ENCODE measurements around the gene PTPRJ. TPM values are rescaled to one million over a fixed set of nuclear protein-coding genes. Genes with fewer than 3 reads are reported as not detected.
"Not testable (repeated sequence)": the region's sequence is repeated elsewhere in the genome, so short reads cannot be mapped to it uniquely, and the experiment has no call there.

The PTPRJ gene
- total RNA-seq: 63.9 and 64.2 TPM in 2 replicates

- intact Hi-C loops (cut with micrococcal nuclease): loop anchor here (1.0 to 5.0 kb wide), 4 partner anchors 37 to 129 kb away; no protein-coding TSS in a partner anchor
Observed at GRCh38 chr11:47980088-47980906, at the start of gene PTPRJ. PTPRJ (plus strand) TSS chr11:47980559; CDS start chr11:47980913, 354 bp downstream.

DNA sequence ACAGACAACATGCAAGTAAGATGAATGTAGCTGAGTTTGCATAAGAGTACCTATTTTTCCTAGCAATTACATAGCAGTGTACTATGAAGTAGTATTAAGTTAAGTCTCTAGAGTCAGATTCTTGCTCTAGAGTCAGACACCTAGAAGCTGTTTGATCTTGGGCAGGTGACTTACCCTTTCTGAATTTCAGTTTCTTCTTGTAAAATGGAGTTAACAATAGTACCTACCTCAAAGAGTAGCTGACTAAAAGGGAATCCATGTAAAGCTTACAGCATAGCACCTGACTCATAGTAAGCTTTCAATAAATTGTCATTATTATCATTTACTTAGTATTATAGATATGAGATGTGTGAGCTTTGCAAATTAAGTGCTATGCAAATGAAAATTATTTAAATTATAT lies 47.8 kb upstream of the PTPRJ start:
- intact Hi-C loops (cut with micrococcal nuclease): no loop called here

DNA sequence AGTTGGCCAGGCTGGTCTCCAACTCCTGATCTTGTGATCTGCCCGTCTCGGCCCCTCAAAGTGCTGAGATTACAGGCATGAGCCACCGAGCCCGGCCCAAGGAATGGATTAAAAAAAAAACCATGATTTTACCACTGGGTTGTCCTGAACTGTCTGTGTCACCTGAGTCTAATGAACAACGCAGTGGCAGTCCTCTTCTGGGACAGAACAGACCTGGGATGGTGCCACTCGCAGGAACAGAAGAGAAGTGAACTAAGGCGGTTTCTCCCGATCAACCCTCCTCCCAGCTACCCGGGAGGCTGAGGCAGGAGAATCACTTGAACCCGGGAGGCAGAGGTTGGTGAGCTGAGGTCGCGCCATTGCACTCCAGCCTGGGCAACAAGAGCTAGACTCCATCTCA lies 46.6 kb upstream of the PTPRJ start:
- intact Hi-C loops (cut with micrococcal nuclease): loop anchor here (1.0 to 2.0 kb wide), 5 partner anchors 47 to 177 kb away; partner anchors contain the start of gene PTPRJ

DNA sequence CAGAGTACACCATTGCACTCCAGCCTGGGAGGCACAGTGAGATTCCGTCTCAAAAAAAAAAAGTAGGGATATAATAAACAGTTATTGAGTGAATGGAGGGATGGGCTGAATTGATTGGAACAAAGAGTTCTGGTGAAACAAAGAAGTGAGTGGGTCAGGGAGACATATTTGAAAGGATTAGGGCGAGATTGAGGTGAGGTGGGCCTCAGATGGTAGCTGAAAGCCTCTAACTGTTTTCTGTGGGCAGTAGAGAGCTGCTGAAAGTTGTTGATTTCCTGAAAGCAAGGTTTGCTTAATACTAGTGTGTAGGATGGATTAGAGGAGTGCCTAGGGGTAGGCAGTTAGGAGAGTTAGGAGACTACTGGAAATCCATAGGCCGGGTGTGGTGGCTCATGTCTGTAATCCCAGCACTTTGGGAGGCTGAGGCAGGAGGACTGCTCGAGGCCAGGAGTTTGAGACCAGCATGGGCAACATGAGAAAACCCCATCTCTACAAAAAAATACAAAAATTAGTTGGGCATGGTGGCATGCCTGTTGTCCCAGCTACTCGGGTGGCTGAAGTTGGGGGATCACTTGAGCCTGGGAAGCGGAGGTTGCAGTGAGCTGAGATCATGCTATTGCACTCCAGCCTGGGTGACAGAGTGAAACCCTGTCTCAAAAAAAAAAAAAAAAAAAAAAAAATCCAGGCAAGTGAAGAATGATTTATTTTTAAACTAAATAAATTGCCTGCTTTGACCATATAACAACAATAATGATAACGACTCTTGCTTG lies 41.4 kb upstream of the PTPRJ start:
- intact Hi-C loops (cut with micrococcal nuclease): no loop called here

DNA sequence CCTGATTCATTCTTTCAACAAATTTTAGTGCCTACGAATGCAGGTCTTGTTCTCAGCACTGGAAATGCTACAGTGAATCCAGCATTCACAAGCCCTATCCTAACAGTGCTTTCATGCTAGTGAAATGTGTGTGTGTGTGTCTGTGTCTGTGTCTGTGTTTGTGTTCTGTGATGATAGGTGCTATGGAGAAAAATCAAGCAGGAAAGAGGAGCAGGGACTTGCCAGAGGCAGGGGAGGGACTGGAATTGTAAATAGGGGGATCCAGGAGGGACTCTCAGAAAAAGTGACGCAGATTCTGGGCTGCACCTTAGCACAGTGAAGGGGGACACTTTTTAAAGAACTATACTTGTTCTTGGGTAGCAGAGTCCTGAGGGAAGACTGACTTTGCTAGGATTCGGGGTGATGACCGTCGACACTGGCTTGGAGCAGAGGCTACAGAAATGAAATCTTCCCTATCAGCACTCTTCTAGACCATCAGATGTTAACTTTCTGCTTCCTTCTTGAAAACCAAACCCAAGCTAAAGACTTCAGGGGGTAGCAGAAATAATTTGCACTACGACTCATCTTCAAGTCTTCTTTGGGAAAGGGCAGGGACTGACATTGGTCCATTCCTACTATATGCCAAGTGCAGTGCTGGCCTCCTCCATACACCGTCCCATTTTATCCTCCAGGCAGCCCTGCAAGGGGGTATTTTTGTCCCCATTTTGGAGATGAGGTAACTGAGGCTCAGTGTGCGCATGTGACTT lies 39.3 kb upstream of the PTPRJ start:
- intact Hi-C loops (cut with micrococcal nuclease): no loop called here

DNA sequence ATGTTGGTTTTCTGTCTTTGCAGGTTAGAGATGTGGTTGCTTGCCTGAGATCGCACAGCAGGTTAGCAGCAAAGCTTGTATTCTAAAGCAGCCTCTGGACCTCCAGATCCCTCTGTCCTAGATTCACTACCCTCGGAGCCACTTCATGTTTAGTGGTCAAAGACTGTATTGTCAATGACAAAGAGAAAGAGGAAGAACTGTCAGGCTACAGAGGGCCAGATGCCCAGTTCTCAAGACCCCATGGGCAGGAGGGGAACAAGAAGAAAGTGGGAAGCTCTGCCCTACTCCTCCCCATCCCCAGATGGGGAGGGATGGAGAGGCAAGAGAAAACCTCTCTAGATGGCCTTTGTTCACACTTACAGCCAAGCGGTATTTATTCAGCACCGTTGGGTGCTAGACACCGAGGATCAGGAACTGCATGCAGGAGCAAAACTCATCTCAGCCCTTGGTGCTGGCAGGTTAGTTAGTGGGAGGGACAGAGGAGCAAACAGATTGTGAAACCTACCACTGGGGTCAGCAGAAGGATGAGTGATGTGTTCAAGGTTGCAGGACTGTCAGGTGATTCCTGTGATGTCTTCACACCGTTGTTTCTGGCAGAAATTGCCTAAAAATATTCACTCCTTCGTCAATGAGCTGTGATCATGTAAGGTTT lies 38.3 kb upstream of the PTPRJ start:
- intact Hi-C loops (cut with micrococcal nuclease): no loop called here

DNA sequence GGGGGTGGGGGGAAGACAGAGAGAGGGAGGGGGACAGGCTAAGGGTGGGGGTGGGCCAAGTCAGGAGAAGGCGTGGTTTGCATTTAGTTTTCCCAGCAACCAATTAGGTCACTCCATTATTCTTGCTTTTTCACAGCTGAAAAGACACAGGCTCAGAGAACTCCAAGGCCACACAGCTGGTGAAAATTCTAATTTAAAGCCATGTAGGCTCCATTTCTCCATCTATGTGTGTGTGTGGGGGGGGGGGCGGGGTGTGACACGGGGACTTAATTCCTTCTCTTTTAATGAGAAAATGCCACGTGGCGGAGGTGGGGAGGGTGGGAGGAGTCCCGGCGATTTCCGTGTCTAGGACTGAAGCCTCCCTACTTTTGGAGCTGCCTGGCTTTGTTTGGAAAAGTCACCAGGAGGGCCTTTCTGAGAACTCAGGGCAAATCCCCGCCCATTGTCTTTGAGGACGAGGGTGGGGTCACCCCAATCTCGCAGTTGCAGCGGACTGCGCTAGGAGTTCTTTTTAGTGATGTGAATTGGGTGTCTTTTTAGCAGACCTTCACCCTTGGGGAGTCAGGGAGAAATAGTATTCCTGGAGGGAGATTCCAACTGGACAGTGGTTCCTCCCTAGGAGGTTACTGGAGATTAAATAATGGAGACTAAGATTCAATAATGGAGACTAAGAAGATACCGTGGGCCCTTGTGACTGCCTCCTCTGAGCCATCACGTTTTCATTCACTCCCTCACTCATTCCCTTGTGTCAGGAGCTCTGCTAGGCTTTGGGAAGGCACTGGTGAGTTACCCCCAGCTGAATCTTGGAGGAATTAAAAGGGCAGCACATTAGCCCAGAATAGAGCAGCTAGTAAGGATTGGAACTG lies 36.4 kb upstream of the PTPRJ start:
- intact Hi-C loops (cut with micrococcal nuclease): no loop called here

DNA sequence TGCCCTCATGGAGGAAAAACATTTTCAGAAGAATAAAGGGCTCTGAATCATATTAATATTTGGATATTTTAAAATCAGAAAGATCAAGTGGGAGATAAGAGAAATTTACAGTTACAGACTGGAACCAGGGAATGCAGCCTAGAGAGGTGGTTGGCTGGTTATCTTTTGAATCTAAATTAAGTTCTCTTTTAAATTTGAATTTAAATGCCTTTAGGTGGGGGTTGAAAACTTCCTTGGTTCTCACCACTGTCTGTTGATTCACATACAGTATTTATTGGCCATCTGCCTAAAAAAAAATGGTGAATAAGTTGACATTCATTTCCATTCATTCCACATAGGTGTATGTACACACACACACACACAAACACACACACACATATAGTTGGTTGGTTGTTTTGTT lies 35.7 kb upstream of the PTPRJ start:
- intact Hi-C loops (cut with micrococcal nuclease): no loop called here

DNA sequence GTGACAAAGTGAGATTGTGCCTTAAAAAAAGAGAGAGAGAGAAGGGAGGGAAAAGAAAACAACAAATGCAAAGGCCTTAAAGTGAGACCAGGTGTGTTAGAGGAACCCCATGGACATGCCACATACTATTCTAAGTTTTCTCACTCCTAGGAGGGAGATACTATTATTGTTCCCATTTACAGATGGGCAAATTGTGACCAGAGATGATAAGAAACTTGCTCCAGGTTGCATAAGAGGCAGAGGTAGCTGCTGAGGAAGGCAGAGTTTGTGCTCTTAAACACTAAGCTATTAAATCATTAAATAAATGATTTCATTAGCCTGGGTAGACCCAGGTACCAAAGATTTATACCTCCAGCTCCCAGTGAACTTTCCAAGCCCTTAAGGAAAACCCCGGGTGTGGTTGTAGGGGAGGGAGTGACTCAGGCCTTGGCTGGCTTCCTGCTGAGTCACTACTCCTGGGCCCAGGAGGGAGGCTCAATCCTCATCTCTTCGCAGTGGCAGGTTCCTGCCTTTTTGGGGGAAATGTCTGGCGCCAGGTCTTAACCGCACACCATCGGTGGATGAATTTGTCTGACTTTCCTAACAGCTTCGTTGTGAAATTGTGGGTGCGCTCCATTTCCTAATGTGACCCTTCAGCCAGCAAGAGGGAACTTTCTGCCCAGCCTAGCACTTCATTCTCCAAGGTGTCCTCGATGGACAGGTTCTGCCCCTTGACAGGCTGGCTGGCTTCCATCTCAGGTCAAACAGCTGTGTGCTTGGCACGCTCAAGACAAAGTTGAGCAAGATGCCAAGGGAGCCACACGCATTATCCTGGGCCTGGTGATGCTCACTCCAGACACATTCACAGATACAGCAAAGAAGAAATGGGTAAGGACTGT lies 33.4 kb upstream of the PTPRJ start:
- intact Hi-C loops (cut with micrococcal nuclease): no loop called here

DNA sequence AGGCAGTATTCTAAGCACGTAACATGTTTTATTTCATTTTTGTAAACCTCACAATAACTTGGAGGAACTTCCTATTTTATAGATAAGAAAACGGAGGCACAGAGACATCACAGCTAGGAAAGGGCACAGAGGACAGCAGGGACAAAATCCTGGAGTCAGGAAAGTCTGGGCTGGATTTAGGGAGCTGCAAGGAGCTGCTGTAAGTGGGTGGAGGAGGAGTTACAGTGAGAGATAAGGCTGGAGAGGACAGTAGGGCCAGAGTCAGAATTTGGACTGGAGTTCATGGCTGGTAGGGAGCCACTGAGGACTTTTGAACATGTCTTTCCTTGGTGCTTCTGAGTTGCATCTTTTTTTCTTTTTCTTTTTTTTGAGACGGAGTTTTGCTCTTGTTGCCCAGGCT lies 32.2 kb upstream of the PTPRJ start:
- intact Hi-C loops (cut with micrococcal nuclease): no loop called here

DNA sequence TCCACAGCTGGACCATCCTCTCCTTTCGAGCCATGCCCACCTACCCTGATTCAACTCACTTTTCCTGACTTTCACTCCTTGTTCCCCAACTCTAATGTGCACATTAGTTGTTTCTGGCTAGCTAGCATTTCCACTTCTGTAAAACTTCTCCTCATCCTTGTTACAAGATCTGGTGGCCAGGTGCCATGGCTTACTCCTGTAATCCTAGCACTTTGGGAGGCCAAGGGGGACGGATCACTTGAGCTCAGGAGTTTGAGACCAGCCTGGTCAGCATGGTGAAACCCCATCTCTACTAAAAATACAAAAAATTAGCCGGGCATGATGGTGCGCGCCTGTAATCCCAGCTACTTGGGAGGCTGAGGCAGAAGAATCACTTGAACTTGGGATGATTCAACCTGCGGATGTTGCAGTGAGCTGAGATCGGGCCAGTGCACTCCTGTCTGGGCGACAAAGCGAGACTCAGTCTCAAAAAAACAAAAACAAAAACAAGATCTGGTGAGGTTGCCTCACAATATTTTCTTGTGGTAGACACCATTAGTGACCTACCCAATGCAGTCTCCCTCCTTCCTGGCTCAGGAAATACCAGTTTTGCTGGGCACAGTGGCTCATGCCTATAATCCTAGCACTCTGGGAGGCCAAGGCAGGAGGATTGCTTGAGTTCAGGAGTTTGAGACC lies 31.2 kb upstream of the PTPRJ start:
- intact Hi-C loops (cut with micrococcal nuclease): not testable (repeated sequence)

DNA sequence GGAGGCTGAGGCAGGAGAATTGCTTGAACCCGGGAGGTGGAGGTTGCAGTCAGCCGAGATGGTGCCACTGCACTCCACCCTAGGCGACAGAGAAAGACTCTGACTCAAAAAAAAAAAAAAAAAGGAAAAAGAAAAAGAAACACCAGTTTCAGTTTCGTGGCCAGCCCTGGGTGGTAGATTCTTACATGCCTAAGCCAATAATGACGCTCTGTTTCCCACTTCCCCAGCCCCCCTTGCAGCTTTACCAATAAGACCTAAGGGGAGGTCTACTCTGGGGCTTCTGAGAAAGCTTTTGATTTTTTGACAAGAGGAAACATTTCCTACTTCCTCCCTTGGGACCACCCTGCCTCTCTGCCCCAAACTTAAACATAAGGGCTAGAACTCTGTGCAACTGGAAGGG lies 30.0 kb upstream of the PTPRJ start:
- intact Hi-C loops (cut with micrococcal nuclease): no loop called here

- intact Hi-C loops (cut with micrococcal nuclease): not testable (repeated sequence)
Observed at GRCh38 chr11:47951504-47951903, 28.9 kb upstream of the PTPRJ start.

- intact Hi-C loops (cut with micrococcal nuclease): no loop called here
Observed at GRCh38 chr11:47955061-47955755, 25.2 kb upstream of the PTPRJ start.

- intact Hi-C loops (cut with micrococcal nuclease): no loop called here
Observed at GRCh38 chr11:47960015-47960414, 20.3 kb upstream of the PTPRJ start.

DNA sequence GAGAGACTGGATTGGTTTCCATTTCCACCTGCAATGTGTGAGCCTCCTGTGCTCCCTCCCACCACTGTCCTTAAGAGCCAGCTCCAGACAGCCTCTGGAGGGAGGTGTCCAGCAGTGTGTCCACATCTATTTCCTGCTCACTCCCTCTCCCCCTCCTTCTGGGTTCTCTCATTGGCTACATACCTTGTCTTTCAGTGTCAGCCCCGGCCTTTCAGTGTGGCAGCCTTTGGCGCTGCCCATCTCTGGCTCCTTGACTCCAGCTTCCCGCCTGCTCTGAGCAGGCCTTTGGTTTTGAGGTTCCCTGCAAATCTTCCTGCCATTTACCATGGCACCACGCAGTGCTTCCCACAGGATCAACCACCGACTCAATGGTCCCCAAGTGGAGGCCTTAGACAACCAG lies 19.0 kb upstream of the PTPRJ start:
- intact Hi-C loops (cut with micrococcal nuclease): no loop called here

- intact Hi-C loops (cut with micrococcal nuclease): no loop called here
Observed at GRCh38 chr11:47964546-47964945, 15.8 kb upstream of the PTPRJ start.

Data from T-helper 2 cell treated with Interferon-gamma antibody and Interleukin-4, amounts not matched to agents 100 ng/mL and 5 ng/mL, for 36 hours (primary cell).